ENCODE results near the gene YES1.
"Not testable (repeated sequence)": the region's sequence is repeated elsewhere in the genome, so short reads cannot be mapped to it uniquely, and the experiment has no call there.

Gene YES1

GRCh38 chr18:816088-816653 lies 4.1 kb upstream of the YES1 start:
- no peaks in the 10 kb centered on the region for H3K36me3 ChIP-seq (ENCODE audit: control insufficient read depth, insufficient read depth, low read length)
- H3K9ac ChIP-seq (ENCODE audit: low read depth, low read length) = no peak overlapping the region
- no peaks in the 10 kb centered on the region for H3K9me3 ChIP-seq (ENCODE audit: control insufficient read depth, insufficient read depth, low read length)
- no peak overlapping the region for H3K4me3 ChIP-seq (ENCODE audit: low read depth, low read length)
- peaks cover 3% of the 10 kb centered on the region for H3K4me1 ChIP-seq (ENCODE audit: control insufficient read depth, insufficient read depth, low read length)
- no peaks in the 10 kb centered on the region for H3K27me3 ChIP-seq (ENCODE audit: control insufficient read depth, insufficient read depth, low read length)

DNA sequence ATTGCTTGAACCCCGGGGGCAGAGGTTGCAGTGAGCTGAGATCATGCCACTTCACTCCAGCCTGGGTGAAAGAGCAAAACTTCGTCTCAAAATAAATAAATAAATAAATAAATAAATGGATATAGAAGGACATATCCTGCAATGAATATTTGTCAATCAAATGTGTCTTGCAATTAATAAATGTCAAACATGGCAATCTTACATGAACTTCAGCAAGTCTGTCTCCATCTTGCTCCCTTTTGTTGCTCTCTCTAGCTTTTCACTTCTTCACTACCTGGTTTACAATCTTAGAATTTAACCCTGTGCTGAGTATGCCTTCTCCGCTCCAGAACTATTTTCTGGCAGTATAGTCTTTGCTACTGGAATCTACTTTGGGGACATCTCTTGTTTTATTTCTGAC lies 3.3 kb upstream of the YES1 start:
- no peak overlapping the region for H3K4me3 ChIP-seq (ENCODE audit: low read depth, low read length)
- peaks cover 5% of the 10 kb centered on the region for H3K4me1 ChIP-seq (ENCODE audit: control insufficient read depth, insufficient read depth, low read length)
- no peaks in the 10 kb centered on the region for H3K9me3 ChIP-seq (ENCODE audit: control insufficient read depth, insufficient read depth, low read length)
- H3K36me3 ChIP-seq (ENCODE audit: control insufficient read depth, insufficient read depth, low read length) = no peaks in the 10 kb centered on the region
- no peaks in the 10 kb centered on the region for H3K27me3 ChIP-seq (ENCODE audit: control insufficient read depth, insufficient read depth, low read length)
- no peak overlapping the region for H3K9ac ChIP-seq (ENCODE audit: low read depth, low read length)

DNA sequence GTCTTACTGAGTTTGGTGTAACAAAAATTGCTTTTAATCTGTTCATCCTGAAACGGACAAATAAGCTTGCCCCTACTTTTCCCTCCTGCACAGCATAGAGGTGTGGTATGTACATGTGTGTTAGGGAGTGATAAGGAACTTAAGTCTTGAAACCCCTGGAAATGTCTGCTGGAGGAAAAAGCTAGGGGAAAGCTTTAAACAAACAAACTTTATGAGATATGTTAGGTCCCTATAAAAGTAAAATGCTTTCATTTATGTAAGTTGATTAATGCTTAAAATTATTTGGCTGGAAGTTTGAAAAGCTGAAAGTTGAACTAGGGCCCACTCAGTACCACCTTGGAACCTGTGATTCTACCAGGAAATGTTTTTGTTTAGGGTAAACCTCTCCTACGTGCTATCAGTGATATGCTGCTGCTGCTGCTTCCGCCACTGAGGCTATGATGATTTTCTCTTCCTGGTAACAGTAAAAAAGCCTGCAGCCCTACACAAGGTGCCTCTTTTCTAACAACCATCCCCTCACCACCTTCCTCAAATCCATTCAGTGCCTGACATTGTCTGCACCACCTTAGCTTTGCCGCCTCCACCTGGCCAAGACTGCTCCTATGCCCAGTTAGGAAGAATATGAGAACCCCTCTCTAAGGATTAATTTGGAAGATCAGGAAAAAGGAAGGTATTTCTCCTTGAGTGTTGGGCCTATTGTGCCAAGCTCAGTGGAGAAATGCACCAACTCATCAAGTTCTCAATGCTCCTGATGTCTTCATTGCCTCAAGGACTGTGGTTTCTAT lies 2.5 kb upstream of the YES1 start:
- H3K9ac ChIP-seq (ENCODE audit: low read depth, low read length) = no peak overlapping the region
- H3K9me3 ChIP-seq (ENCODE audit: control insufficient read depth, insufficient read depth, low read length) = no peaks in the 10 kb centered on the region
- no peaks in the 10 kb centered on the region for H3K27me3 ChIP-seq (ENCODE audit: control insufficient read depth, insufficient read depth, low read length)
- peaks cover 7% of the 10 kb centered on the region for H3K4me1 ChIP-seq (ENCODE audit: control insufficient read depth, insufficient read depth, low read length)
- H3K36me3 ChIP-seq (ENCODE audit: control insufficient read depth, insufficient read depth, low read length) = no peaks in the 10 kb centered on the region
- no peak overlapping the region for H3K4me3 ChIP-seq (ENCODE audit: low read depth, low read length)

DNA sequence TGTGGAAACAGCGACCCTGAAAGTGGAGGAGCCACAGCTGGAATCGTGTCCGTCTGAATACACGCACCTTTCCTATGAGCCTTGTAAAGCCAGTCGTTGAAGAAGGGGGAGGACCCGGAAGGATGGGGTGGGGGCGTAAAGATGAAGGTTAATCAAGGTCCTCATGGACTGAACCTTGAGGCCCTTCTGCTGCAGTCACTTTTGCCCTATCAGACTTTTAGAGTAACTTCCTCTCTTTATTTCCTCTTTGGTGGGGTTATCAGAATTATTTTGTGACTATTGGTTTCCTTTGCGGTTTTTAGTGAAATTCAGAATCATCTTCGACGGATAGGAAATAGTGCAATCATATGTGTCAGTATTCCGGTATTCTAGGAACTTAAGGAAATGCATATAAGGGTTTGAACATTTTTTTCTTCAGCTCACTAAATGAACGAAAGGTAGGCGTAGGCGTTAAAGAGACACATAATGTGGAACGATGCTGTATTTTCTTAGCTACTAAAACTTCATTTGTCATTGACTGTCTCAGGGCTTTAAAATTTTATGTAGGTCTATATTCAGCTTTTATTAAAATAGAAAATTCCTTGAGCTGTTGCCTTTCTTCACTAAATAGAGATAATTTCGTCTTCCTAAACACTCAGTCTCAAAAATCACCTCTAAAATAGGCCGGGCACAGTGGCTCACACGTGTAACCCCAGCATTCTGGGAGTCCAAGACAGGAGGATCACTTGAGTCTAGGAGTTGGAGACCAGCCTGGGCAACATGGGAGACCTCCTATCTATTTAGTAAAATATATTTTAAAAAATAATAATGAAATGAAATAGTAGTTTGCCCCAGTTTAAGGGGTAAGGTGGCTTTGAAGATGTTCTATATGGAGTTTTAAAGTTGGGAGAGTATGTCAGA lies 1.4 kb upstream of the YES1 start:
- Histone ChIP-seq H3K4me1 (ENCODE audit: control insufficient read depth, insufficient read depth, low read length) (peaks cover 8% of the 10 kb centered on the region), H3K27me3 (ENCODE audit: control insufficient read depth, insufficient read depth, low read length) (no peaks in the 10 kb centered on the region), H3K36me3 (ENCODE audit: control insufficient read depth, insufficient read depth, low read length) (no peaks in the 10 kb centered on the region), H3K9ac (ENCODE audit: low read depth, low read length) (peak overlapping the region; percentile 81), H3K4me3 (ENCODE audit: low read depth, low read length) (peak overlapping the region; percentile 93), H3K9me3 (ENCODE audit: control insufficient read depth, insufficient read depth, low read length) (no peaks in the 10 kb centered on the region)

- Histone ChIP-seq H3K27me3 (ENCODE audit: control insufficient read depth, insufficient read depth, low read length) (no peaks in the 10 kb centered on the region), H3K4me3 (ENCODE audit: low read depth, low read length) (peak overlapping the region; percentile 93), H3K36me3 (ENCODE audit: control insufficient read depth, insufficient read depth, low read length) (no peaks in the 10 kb centered on the region), H3K9me3 (ENCODE audit: control insufficient read depth, insufficient read depth, low read length) (no peaks in the 10 kb centered on the region), H3K9ac (ENCODE audit: low read depth, low read length) (peak overlapping the region; percentile 81), H3K4me1 (ENCODE audit: control insufficient read depth, insufficient read depth, low read length) (peaks cover 15% of the 10 kb centered on the region)
These were observed 532 bp upstream of the YES1 start for GRCh38 chr18:812376-813171.

DNA sequence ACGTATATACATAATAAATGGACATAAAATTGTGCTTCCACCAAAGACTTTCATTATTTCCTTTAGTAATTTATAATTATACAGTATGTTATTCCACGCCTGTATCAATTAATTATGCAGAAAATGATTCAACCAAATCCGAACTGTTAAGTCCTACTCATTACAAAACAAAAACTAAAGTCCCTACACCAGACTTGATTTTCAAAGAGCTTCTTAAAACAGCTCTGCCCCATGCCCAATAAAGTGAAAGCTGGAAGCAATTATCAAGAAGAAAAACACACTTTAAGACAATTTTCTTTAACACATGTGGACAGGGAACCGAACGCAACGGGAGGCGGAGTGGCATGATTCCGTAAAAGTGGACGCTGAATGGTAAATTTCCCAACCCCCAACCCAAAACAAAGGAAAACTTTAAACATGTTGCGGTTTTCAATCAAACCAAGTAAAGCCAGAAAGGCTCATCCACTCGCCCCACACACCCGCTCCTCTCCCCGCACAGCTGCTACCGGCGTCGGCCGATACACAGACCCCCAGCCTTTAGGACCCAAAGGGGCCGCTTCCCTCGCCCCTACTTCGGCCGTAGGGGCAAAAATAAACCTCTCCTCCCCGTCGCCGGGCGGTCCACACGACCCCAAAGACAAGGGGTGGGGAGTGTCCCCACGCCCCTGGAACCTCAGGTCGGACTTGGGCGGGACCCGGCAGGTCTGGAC lies 705 bp downstream of the YES1 start:
- peak overlapping the region; percentile 82 for H3K9ac ChIP-seq (ENCODE audit: low read depth, low read length)
- peak overlapping the region; percentile 93 for H3K4me3 ChIP-seq (ENCODE audit: low read depth, low read length)
- H3K9me3 ChIP-seq (ENCODE audit: control insufficient read depth, insufficient read depth, low read length) = no peaks in the 10 kb centered on the region
- no peaks in the 10 kb centered on the region for H3K36me3 ChIP-seq (ENCODE audit: control insufficient read depth, insufficient read depth, low read length)
- no peaks in the 10 kb centered on the region for H3K27me3 ChIP-seq (ENCODE audit: control insufficient read depth, insufficient read depth, low read length)
- peaks cover 15% of the 10 kb centered on the region for H3K4me1 ChIP-seq (ENCODE audit: control insufficient read depth, insufficient read depth, low read length)

DNA sequence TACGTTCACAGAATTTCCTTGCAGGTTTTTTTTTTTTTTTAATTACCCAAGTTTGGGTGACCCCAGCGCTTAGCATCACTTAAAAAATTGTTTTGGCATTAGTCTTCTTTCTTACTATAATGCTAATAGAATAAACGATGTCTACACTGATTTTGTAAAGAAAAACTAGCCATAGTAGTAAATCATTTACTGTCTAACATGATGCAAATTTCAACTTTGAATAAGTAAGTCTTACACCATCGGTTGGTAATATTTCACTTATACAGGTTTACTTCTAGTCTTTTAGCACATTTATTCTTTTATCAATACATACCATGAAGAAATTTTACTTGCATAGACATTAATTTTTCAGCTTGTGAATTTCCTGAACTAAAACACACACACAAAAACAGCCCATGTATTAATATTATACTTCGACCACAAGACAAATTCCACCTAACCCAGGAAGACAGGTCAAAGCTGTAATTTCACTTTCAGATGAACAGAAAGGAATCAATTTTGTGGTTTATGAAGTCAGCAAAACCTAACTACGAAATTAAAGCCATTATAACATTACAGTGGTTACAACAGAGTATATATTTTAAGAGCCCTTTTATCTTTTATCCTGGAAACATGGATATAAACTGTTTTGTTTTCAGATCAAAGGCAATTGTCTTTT lies 1.9 kb downstream of the YES1 start:
- no peaks in the 10 kb centered on the region for H3K9me3 ChIP-seq (ENCODE audit: control insufficient read depth, insufficient read depth, low read length)
- H3K4me1 ChIP-seq (ENCODE audit: control insufficient read depth, insufficient read depth, low read length) = peaks cover 15% of the 10 kb centered on the region
- H3K27me3 ChIP-seq (ENCODE audit: control insufficient read depth, insufficient read depth, low read length) = no peaks in the 10 kb centered on the region
- H3K9ac ChIP-seq (ENCODE audit: low read depth, low read length) = no peak overlapping the region
- H3K36me3 ChIP-seq (ENCODE audit: control insufficient read depth, insufficient read depth, low read length) = no peaks in the 10 kb centered on the region
- peak overlapping the region; percentile 93 for H3K4me3 ChIP-seq (ENCODE audit: low read depth, low read length)

GRCh38 chr18:809228-809627 lies 2.8 kb downstream of the YES1 start:
- not testable (repeated sequence) for H3K27me3 ChIP-seq (ENCODE audit: control insufficient read depth, insufficient read depth, low read length); H3K9me3 ChIP-seq (ENCODE audit: control insufficient read depth, insufficient read depth, low read length); H3K9ac ChIP-seq (ENCODE audit: low read depth, low read length); H3K36me3 ChIP-seq (ENCODE audit: control insufficient read depth, insufficient read depth, low read length); H3K4me3 ChIP-seq (ENCODE audit: low read depth, low read length)
- peaks cover 15% of the 10 kb centered on the region for H3K4me1 ChIP-seq (ENCODE audit: control insufficient read depth, insufficient read depth, low read length)

DNA sequence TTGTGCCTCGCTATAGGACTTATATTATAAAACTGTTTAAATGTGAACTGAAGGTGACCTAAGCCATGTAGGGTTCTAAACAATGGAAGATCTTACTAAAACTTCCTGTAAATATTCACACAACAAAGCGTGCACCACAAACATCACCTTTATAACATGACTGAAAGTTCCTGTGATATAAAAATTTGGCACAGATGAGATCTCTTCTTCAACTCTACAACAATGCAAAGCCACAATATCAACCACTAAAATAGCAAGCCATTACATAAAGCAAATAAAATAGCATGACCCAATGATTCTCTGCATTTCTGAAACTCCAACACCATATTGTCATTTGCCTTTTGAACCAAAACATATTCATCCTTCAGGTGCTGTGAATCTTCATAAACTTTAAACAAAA lies 3.5 kb downstream of the YES1 start:
- no peaks in the 10 kb centered on the region for H3K27me3 ChIP-seq (ENCODE audit: control insufficient read depth, insufficient read depth, low read length)
- no peak overlapping the region for H3K9ac ChIP-seq (ENCODE audit: low read depth, low read length)
- H3K36me3 ChIP-seq (ENCODE audit: control insufficient read depth, insufficient read depth, low read length) = no peaks in the 10 kb centered on the region
- peaks cover 15% of the 10 kb centered on the region for H3K4me1 ChIP-seq (ENCODE audit: control insufficient read depth, insufficient read depth, low read length)
- no peaks in the 10 kb centered on the region for H3K9me3 ChIP-seq (ENCODE audit: control insufficient read depth, insufficient read depth, low read length)
- no peak overlapping the region for H3K4me3 ChIP-seq (ENCODE audit: low read depth, low read length)

DNA sequence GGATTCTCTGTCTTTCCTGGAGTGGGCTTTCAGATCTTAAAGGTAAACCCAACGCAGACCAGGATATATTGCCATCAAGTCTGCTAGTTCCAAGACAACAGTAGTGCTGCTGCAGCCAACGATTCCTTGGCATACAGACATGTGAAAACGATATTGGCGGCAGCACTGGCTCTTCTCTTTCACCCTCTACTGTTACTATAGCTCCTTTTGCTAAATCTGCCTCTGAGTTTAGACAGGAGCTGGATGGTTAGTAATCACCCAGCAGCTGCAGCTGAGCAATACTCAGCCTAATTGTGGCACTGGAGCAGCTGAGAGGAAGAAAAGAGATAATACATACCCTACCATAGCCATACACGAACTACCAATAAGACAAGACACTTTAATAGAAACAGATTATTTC lies 4.0 kb downstream of the YES1 start:
- Histone ChIP-seq H3K36me3 (ENCODE audit: control insufficient read depth, insufficient read depth, low read length) (no peaks in the 10 kb centered on the region), H3K9me3 (ENCODE audit: control insufficient read depth, insufficient read depth, low read length) (no peaks in the 10 kb centered on the region), H3K4me1 (ENCODE audit: control insufficient read depth, insufficient read depth, low read length) (peaks cover 11% of the 10 kb centered on the region), H3K27me3 (ENCODE audit: control insufficient read depth, insufficient read depth, low read length) (no peaks in the 10 kb centered on the region), H3K9ac (ENCODE audit: low read depth, low read length) (no peak overlapping the region), H3K4me3 (ENCODE audit: low read depth, low read length) (no peak overlapping the region)
